K562 (cell line): ENCODE data around the gene CPEB1. TPM values are rescaled to one million over a fixed set of nuclear protein-coding genes. Genes with fewer than 3 reads are reported as not detected.

Experiments used
- CBX8 ChIP-seq: fragments of 200-600 bp; sonication (generic); IDR thresholded peaks from 2 replicates; pipeline ENCODE4 v1.6.1; 2012; ENCODE audit warnings: borderline replicate concordance, mixed run types, low read depth, mild to moderate bottlenecking, moderate library complexity, mixed read lengths, low read length, control low read depth, inconsistent platforms; ENCODE audit not compliant: poor library complexity, severe bottlenecking; ENCODE audit errors: extremely low read depth
- GABPB2 ChIP-seq: fragments of 250-450 bp; sonication (Bioruptor Pico); conservative IDR thresholded peaks from 2 replicates; pipeline ENCODE4 v1.5.1; 2021; ENCODE audit warnings: mild to moderate bottlenecking
- HDAC1 ChIP-seq, 2 experiments: fragments of 450-650 bp; IDR thresholded peaks; 2 replicates each; pipeline ENCODE4 v1.6.1; 2016 to 2017; ENCODE audit warnings: inconsistent platforms in 1 of 2, mild to moderate bottlenecking in 1 of 2, moderate library complexity in 1 of 2
- NFIC ChIP-seq: fragments of 450-650 bp; IDR thresholded peaks from 2 replicates; pipeline ENCODE4 v1.6.1; 2017; ENCODE audit warnings: mild to moderate bottlenecking, inconsistent platforms
- SAFB ChIP-seq: fragments of 200-400 bp; formaldehyde crosslinking; IDR thresholded peaks from 2 replicates; pipeline ENCODE4 v1.6.1; 2017; ENCODE audit warnings: low read depth, low read length, borderline replicate concordance
- SMC3 ChIP-seq: conservative IDR thresholded peaks from 2 replicates; pipeline ENCODE4 v1.6.1; 2011; ENCODE audit warnings: low read depth, low read length, improper control_type of control experiment; ENCODE audit not compliant: insufficient read depth
- SOX6 ChIP-seq: fragments of 450-650 bp; IDR thresholded peaks from 2 replicates; pipeline ENCODE4 v1.6.1; 2014; ENCODE audit warnings: mild to moderate bottlenecking
- THRAP3 ChIP-seq: fragments of 450-650 bp; IDR thresholded peaks from 2 replicates; pipeline ENCODE4 v1.6.1; 2016; ENCODE audit warnings: mild to moderate bottlenecking, inconsistent platforms, borderline replicate concordance
- ZNF324 ChIP-seq: fragments of 250-450 bp; sonication (Bioruptor Pico); IDR thresholded peaks from 2 replicates; pipeline ENCODE4 v1.4.0; 2020; ENCODE audit warnings: mild to moderate bottlenecking
- ZNF408 ChIP-seq: fragments of 250-450 bp; sonication (Bioruptor Pico); IDR thresholded peaks from 2 replicates; pipeline ENCODE4 v1.4.0; 2020; ENCODE audit warnings: low read depth, mild to moderate bottlenecking, moderate library complexity
- polyA plus RNA-seq, 8 experiments: library from polyadenylated mRNA; depleted of rRNA in 4 of 8; stranded (reverse) in 5 of 8; unstranded in 3 of 8; fragments of >200 nt; fragmentation: Nextera tagmentation in 2 of 8; fragmentation: Illumina TruSeq in 1 of 8; extraction: Ambion mirVana in 2 of 8; extraction: Trizol in 1 of 8; gene quantifications; 2 replicates each; pipeline versions ENCODE4 v1.2.1 to v1.2.3, GENCODE V29; 2011 to 2014; ENCODE audit warnings: inconsistent platforms in 1 of 8, missing spikeins in 1 of 8
- total RNA-seq, 7 experiments: library from RNA; depleted of rRNA in 6 of 7; stranded (reverse); fragments of >200 nt in 6 of 7; fragmentation: Illumina TruSeq in 2 of 7; extraction: Trizol in 2 of 7; gene quantifications; 2 replicates each; pipeline versions ENCODE4 v1.2.1 to v1.2.3, GENCODE V29; 2011 to 2021; ENCODE audit warnings: low replicate concordance in 1 of 7
- TF ChIP-seq, protein P1 (sequence below), 2 experiments: fragments of 450-650 bp in 1 of 2; sonication (generic) in 1 of 2; formaldehyde crosslinking in 1 of 2; IDR thresholded peaks; 2 replicates each; pipeline versions ENCODE4 v1.7.1 to v1.9.0; 2016 to 2022; ENCODE audit warnings: inconsistent platforms in 1 of 2, mild to moderate bottlenecking in 1 of 2, missing genetic modification reagents in 1 of 2
- TF ChIP-seq, protein P2 (sequence below): fragments of 250-450 bp; sonication (Bioruptor Pico); IDR thresholded peaks from 2 replicates; pipeline ENCODE4 v1.8.0; 2021; ENCODE audit warnings: moderate library complexity, mild to moderate bottlenecking, inconsistent platforms
- TF ChIP-seq, protein P3 (sequence below): fragments of 250-450 bp; sonication (Bioruptor Pico); IDR thresholded peaks from 2 replicates; pipeline ENCODE4 v1.5.0; 2020; ENCODE audit warnings: mild to moderate bottlenecking, borderline replicate concordance

Gene CPEB1
- total and polyA plus RNA-seq, 9 of the 15 experiments (the other 6 are each of a cell fraction or from before 2014, with no cell fraction given): 2.2 to 13.4 (median 9.7) TPM

DNA sequence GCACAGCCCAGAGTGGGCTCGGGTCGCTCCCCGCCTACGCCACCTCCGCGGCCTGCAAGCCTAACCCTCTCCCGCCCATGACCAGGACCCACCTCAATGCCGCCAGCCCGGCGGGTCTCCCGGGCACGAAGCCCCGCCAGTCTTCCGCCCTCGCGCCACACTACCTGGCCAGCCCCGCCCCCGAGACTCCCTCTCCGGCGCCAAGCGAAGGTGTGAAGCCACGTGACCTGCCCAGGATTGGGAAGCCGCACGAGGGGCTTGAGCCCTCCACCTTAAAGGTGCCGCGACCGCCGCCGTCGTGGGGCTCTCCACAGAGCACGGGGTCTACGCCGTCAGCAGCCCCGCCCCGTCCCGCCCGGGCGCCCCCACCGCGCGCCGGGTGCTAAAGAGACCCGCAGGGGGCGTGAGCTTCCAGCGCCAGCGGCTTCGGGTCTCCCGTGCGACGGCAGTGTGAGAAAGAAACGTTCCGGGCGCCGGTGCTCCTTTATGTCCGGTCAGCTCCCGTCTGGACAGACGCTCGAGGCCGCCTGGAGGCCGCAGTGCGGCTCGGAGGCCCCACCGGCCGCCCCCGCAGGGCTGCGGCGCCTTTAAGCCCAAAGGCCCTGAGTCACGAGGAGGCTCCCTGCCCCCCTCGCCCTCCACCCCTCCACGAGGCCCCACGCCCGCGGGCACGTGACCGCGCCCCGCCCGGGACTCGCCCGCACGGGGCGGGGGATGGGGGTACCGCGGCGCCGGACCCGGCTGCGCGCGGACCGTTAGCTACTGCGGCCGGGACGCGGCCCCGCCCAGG, at the start of gene CPEB1 (continued):
- TF ChIP-seq THRAP3: no peak
- no peak for TF ChIP-seq HDAC1 (IDR thresholded peaks at IDR 0.05)
- no peak for TF ChIP-seq ZNF324 (CRISPR knock-in tag)
- peak; percentile 77 for TF ChIP-seq SAFB
- no peak for TF ChIP-seq ZNF408 (CRISPR knock-in tag)
- peak; percentile 47 for TF ChIP-seq SOX6
- TF ChIP-seq, protein P1, sequence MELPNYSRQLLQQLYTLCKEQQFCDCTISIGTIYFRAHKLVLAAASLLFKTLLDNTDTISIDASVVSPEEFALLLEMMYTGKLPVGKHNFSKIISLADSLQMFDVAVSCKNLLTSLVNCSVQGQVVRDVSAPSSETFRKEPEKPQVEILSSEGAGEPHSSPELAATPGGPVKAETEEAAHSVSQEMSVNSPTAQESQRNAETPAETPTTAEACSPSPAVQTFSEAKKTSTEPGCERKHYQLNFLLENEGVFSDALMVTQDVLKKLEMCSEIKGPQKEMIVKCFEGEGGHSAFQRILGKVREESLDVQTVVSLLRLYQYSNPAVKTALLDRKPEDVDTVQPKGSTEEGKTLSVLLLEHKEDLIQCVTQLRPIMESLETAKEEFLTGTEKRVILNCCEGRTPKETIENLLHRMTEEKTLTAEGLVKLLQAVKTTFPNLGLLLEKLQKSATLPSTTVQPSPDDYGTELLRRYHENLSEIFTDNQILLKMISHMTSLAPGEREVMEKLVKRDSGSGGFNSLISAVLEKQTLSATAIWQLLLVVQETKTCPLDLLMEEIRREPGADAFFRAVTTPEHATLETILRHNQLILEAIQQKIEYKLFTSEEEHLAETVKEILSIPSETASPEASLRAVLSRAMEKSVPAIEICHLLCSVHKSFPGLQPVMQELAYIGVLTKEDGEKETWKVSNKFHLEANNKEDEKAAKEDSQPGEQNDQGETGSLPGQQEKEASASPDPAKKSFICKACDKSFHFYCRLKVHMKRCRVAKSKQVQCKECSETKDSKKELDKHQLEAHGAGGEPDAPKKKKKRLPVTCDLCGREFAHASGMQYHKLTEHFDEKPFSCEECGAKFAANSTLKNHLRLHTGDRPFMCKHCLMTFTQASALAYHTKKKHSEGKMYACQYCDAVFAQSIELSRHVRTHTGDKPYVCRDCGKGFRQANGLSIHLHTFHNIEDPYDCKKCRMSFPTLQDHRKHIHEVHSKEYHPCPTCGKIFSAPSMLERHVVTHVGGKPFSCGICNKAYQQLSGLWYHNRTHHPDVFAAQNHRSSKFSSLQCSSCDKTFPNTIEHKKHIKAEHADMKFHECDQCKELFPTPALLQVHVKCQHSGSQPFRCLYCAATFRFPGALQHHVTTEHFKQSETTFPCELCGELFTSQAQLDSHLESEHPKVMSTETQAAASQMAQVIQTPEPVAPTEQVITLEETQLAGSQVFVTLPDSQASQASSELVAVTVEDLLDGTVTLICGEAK (IDR thresholded peaks at IDR 0.05): peak; percentile 65; the same call in 1 of the 2 replicates
- TF ChIP-seq, protein P1 (CRISPR knock-in tag; IDR thresholded peaks at IDR 0.05): peak; percentile 63; the same call in 1 of the 2 replicates
- peak; percentile 62; the same call in 1 of the 2 replicates for TF ChIP-seq NFIC
- TF ChIP-seq CBX8: no peak
- TF ChIP-seq, protein P2, sequence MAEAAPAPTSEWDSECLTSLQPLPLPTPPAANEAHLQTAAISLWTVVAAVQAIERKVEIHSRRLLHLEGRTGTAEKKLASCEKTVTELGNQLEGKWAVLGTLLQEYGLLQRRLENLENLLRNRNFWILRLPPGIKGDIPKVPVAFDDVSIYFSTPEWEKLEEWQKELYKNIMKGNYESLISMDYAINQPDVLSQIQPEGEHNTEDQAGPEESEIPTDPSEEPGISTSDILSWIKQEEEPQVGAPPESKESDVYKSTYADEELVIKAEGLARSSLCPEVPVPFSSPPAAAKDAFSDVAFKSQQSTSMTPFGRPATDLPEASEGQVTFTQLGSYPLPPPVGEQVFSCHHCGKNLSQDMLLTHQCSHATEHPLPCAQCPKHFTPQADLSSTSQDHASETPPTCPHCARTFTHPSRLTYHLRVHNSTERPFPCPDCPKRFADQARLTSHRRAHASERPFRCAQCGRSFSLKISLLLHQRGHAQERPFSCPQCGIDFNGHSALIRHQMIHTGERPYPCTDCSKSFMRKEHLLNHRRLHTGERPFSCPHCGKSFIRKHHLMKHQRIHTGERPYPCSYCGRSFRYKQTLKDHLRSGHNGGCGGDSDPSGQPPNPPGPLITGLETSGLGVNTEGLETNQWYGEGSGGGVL (CRISPR knock-in tag): no peak
- no peak for TF ChIP-seq SMC3
- no peak for TF ChIP-seq GABPB2 (CRISPR knock-in tag)
- TF ChIP-seq, protein P3, sequence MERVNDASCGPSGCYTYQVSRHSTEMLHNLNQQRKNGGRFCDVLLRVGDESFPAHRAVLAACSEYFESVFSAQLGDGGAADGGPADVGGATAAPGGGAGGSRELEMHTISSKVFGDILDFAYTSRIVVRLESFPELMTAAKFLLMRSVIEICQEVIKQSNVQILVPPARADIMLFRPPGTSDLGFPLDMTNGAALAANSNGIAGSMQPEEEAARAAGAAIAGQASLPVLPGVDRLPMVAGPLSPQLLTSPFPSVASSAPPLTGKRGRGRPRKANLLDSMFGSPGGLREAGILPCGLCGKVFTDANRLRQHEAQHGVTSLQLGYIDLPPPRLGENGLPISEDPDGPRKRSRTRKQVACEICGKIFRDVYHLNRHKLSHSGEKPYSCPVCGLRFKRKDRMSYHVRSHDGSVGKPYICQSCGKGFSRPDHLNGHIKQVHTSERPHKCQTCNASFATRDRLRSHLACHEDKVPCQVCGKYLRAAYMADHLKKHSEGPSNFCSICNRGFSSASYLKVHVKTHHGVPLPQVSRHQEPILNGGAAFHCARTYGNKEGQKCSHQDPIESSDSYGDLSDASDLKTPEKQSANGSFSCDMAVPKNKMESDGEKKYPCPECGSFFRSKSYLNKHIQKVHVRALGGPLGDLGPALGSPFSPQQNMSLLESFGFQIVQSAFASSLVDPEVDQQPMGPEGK: no peak
